OCI-LY7 (cell line): ENCODE results near the gene RFC5. TPM values are rescaled to one million over a fixed set of nuclear protein-coding genes. Genes with fewer than 3 reads are reported as not detected.
"Not testable (repeated sequence)": the region's sequence is repeated elsewhere in the genome, so short reads cannot be mapped to it uniquely, and the experiment has no call there.

ENCODE experiments used
- BruUV-seq: library from RNA; stranded (reverse); fragments of 400-500 nt; replicated peaks from 2 replicates; lab custom pipeline; 2021; lab: Mats Ljungman, UMichigan
- CTCF ChIA-PET: fragments of 300-600 bp; sonication (Branson Sonifier 250); formaldehyde crosslinking; loops from one replicate; lab custom pipeline; 2022; ENCODE audit warnings: antibody characterized with exemption; ENCODE audit not compliant: unreplicated experiment; lab: Charles Lee
- POLR2A ChIA-PET: fragments of 300-600 bp; sonication (Branson Sonifier 250); formaldehyde crosslinking; loops from one replicate; lab custom pipeline; 2022; ENCODE audit warnings: antibody characterized with exemption; lab: Charles Lee
- DNase-seq: peaks from one replicate; pipeline ENCODE4 v3.0.0-alpha.2; 2015; ENCODE audit warnings: low spot score
- H2AFZ ChIP-seq: fragments of 200-600 bp; sonication (generic), shearing (Covaris generic); 2 replicates; pipeline ENCODE4 v1.6.1; 2014; ENCODE audit warnings: mild to moderate bottlenecking, antibody characterized with exemption, low read length, moderate library complexity
- H3K27ac ChIP-seq: fragments of 200-600 bp; sonication (generic); 2 replicates; pipeline ENCODE4 v1.5.1; 2014; ENCODE audit warnings: mixed run types, low read depth, mild to moderate bottlenecking, moderate library complexity, low read length, inconsistent platforms; ENCODE audit not compliant: poor library complexity, severe bottlenecking
- H3K36me3 ChIP-seq: fragments of 200-600 bp; sonication (generic); 2 replicates; pipeline ENCODE4 v1.6.1; 2014; ENCODE audit warnings: mild to moderate bottlenecking, antibody characterized with exemption, low read length, moderate library complexity, mixed read lengths; ENCODE audit not compliant: insufficient read depth
- H3K4me1 ChIP-seq: fragments of 200-600 bp; sonication (generic); 2 replicates; pipeline ENCODE4 v1.5.1; 2014; ENCODE audit warnings: mild to moderate bottlenecking, low read length; ENCODE audit not compliant: insufficient read depth, poor library complexity, severe bottlenecking
- H3K4me2 ChIP-seq: fragments of 200-600 bp; sonication (generic); 2 replicates; pipeline ENCODE4 v1.6.1; 2014; ENCODE audit warnings: mild to moderate bottlenecking, low read length
- H3K4me3 ChIP-seq: fragments of 200-600 bp; sonication (generic); 2 replicates; pipeline ENCODE4 v1.5.1; 2014; ENCODE audit warnings: mild to moderate bottlenecking, low read depth, low read length; ENCODE audit not compliant: poor library complexity, severe bottlenecking
- H3K79me2 ChIP-seq: fragments of 200-600 bp; sonication (generic); 2 replicates; pipeline ENCODE4 v1.6.1; 2016; ENCODE audit warnings: low read depth, mild to moderate bottlenecking, low read length, moderate library complexity, mixed read lengths; ENCODE audit not compliant: insufficient read depth
- H3K9me2 ChIP-seq: fragments of 200-600 bp; sonication (generic); 2 replicates; pipeline ENCODE4 v1.6.1; 2016; ENCODE audit warnings: mild to moderate bottlenecking, low read length, mixed read lengths; ENCODE audit not compliant: insufficient read depth
- H3K9me3 ChIP-seq: fragments of 200-600 bp; sonication (generic); 2 replicates; pipeline ENCODE4 v1.6.1; 2014; ENCODE audit warnings: mild to moderate bottlenecking, mixed run types, low read length, mixed read lengths
- H4K20me1 ChIP-seq: fragments of 200-600 bp; sonication (generic); 2 replicates; pipeline ENCODE4 v1.6.1; 2014; ENCODE audit warnings: mild to moderate bottlenecking, antibody characterized with exemption, low read length, moderate library complexity, mixed read lengths; ENCODE audit not compliant: insufficient read depth
- EZH2phosphoT487 ChIP-seq: fragments of 200-600 bp; sonication (generic); IDR thresholded peaks from 2 replicates; pipeline ENCODE4 v1.6.1; 2018; ENCODE audit warnings: low read depth, borderline replicate concordance, mild to moderate bottlenecking, mixed run types, antibody characterized with exemption, low read length, moderate library complexity, mixed read lengths
- intact Hi-C: fragments of 100-400 bp; cut with micrococcal nuclease; formaldehyde crosslinking; loops from one replicate; pipeline ENCODE4 v1.10.0; 2022; ENCODE audit not compliant: unreplicated experiment
- total RNA-seq, 2 experiments: library from RNA; depleted of rRNA in 1 of 2; stranded (reverse); fragments of >200 nt in 1 of 2; shearing (Covaris generic) in 1 of 2; gene quantifications; 2 replicates each; pipeline ENCODE4 v1.2.3, GENCODE V29; 2014 to 2022
- TF ChIP-seq, protein P1 (sequence below): fragments of 200-600 bp; sonication (generic); conservative IDR thresholded peaks from 2 replicates; pipeline ENCODE4 v1.5.1; 2014; ENCODE audit warnings: mild to moderate bottlenecking, antibody characterized with exemption, low read length, moderate library complexity, mixed read lengths

Gene RFC5
- total RNA-seq, 2 experiments from 2014 or later, result 68.3 to 91.4 TPM

DNA sequence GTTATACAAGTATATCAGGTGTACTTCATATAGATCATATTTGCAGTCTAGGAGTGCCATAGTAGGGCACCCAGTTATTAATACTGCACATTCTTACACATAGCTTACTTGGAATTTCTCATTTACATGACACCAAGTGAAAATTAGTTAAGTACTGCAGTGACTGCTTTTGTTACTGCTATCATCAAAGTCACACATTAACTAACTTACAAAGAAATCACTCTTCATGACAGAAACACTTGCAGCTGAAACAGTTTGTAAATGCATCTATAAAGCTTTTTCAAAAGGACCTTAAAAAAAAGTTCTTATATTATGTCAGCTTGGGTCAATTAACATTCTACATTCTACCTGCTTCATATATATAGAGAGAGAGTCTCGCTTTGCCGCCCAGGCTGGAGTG is 17.8 kb upstream of the RFC5 start:
- ChIA-PET CTCF (no interaction called here), POLR2A (no interaction called here)
- H3K4me1 ChIP-seq, result no peaks in the 10 kb centered on the region
- H3K4me2 ChIP-seq, result no peak overlapping the region
- H3K4me3 ChIP-seq, result no peak overlapping the region
- intact Hi-C loops, result no loop called here
- H2AFZ ChIP-seq, result no peak overlapping the region
- no TSS peak for BruUV-seq
- no peak for DNase-seq
- H3K79me2 ChIP-seq, result no peaks in the 10 kb centered on the region
- H3K9me3 ChIP-seq, result no peaks in the 10 kb centered on the region
- H3K9me2 ChIP-seq, result no peaks in the 10 kb centered on the region
- no peaks in the 10 kb centered on the region for H4K20me1 ChIP-seq
- no peaks in the 10 kb centered on the region for H3K36me3 ChIP-seq
- no peak for TF ChIP-seq EZH2phosphoT487
- TF ChIP-seq, protein P1, sequence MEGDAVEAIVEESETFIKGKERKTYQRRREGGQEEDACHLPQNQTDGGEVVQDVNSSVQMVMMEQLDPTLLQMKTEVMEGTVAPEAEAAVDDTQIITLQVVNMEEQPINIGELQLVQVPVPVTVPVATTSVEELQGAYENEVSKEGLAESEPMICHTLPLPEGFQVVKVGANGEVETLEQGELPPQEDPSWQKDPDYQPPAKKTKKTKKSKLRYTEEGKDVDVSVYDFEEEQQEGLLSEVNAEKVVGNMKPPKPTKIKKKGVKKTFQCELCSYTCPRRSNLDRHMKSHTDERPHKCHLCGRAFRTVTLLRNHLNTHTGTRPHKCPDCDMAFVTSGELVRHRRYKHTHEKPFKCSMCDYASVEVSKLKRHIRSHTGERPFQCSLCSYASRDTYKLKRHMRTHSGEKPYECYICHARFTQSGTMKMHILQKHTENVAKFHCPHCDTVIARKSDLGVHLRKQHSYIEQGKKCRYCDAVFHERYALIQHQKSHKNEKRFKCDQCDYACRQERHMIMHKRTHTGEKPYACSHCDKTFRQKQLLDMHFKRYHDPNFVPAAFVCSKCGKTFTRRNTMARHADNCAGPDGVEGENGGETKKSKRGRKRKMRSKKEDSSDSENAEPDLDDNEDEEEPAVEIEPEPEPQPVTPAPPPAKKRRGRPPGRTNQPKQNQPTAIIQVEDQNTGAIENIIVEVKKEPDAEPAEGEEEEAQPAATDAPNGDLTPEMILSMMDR, result no peak
- no peak overlapping the region for H3K27ac ChIP-seq

DNA sequence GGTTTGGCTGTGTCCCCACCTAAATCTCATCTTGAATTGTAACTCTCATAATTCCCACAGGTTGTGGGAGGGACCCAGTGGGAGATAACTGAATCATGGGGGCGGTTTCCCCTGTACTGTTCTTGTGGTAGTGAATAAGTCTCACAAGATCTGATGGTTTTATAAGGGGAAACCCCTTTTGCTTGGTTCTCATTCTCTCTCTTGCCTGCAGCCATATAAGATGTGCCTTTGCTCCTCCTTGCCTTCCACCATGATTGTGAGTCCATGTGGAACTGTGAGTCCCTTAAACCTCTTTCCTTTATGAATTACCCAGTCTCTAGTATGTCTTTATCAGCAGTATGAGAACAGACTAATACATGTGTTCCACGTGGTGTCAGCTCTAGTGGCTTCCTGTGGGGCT is 16.7 kb upstream of the RFC5 start:
- H3K27ac ChIP-seq, H4K20me1 ChIP-seq, DNase-seq, H3K4me1 ChIP-seq, H3K79me2 ChIP-seq, H3K4me2 ChIP-seq, H3K36me3 ChIP-seq, BruUV-seq, POLR2A ChIA-PET, H3K4me3 ChIP-seq, H3K9me2 ChIP-seq, intact Hi-C loops, CTCF ChIA-PET, H3K9me3 ChIP-seq, H2AFZ ChIP-seq: not testable (repeated sequence)

DNA sequence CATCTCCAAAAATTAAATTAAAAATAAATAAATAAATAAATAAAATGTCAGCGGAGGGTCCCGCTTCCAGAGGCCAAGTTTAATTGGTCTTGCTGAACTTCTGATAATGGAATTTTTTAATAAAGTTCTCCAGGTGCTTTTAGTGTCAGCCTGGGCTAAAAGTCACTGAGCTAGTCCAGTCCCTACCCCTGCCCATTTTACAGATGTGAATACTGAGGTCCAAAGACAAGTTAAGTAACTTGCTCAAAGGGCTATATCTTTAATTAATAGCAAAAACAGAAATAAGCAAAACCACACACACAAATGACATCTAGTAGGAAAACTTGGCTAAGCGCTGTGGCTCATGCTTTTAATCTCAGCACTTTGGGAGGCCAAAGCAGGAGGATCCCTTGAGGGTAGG is 5.6 kb upstream of the RFC5 start:
- Histone ChIP-seq H3K4me3 (no peak overlapping the region), H3K36me3 (no peaks in the 10 kb centered on the region), H3K4me2 (no peak overlapping the region), H3K79me2 (no peaks in the 10 kb centered on the region), H3K9me3 (no peaks in the 10 kb centered on the region), H3K27ac (no peak overlapping the region), H3K4me1 (no peaks in the 10 kb centered on the region), H4K20me1 (no peaks in the 10 kb centered on the region), H3K9me2 (no peaks in the 10 kb centered on the region), H2AFZ (no peak overlapping the region)
- no peak for DNase-seq
- no peak for TF ChIP-seq EZH2phosphoT487
- TF ChIP-seq, protein P1, result no peak
- BruUV-seq, result no TSS peak
- CTCF ChIA-PET, result no interaction called here
- POLR2A ChIA-PET, result no interaction called here
- intact Hi-C loops, result no loop called here
